HG03558 (cell line): ENCODE results near the gene SPSB4.

Experiments
- ATAC-seq: cut with Tn5 transposase; IDR thresholded peaks from one replicate; pipeline ENCODE4 v1.9.1; 2021; ENCODE audit warnings: moderate number of reproducible peaks; ENCODE audit not compliant: unreplicated experiment; ENCODE audit errors: extremely low read depth

The SPSB4 gene

DNA sequence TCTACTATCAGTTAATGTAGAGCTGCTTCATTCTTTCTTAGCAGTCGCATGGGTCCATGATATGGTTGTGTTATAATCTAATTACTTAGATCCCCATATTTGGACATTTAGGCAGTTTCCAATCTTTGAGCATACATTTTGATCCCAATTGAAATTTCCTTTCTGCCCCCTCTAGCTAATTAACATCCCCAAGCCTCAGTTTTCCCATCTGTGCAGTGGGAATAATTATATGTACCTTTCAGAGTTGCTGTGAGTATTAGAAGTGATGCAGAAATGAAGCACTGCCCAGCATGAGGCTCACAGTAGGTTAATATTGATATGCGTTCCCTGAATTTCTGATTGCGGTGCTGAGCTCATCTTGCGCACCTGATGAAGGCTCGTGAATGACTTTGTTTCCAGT, 21.8 kb downstream of the SPSB4 start:
- no peak for ATAC-seq

DNA sequence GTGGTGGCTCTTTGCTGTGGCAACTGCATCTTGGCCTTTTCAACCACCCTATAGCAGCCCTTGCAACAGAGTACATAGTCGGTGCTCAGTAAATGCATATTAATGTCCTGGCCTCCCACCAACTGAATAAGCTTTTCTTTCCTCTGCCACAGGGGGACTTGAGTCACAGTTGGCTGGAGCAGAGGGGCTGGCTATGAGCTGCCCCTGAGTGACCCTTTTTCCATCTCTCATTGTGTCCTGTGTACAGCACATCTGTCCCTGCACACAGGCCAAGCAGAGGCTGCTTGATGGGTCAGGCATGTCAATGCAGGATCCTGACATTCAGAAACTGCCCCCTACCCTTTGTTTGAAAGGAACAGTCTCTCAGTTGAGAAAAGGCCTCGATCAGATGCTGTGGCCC, 22.4 kb downstream of the SPSB4 start:
- ATAC-seq: no peak

DNA sequence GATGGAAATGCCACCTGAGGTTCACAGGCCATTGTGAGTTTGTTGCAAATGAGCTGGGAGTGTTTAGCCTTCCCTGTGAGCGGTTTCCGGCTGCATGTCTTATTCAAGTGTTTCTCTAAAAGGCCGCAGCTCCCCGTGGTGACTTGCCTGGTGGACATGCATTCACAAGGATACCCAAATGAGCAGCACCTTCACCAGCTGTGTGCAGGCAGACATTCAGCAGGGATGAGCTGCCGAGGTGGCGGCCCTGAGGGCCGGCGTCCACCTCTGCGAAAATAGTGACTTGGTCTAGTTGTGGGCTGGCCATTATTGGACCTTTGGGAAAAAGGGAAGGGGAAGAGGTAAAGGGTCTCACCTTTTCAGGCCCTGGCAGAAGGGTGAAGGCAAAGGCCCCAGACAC, 23.4 kb downstream of the SPSB4 start:
- no peak for ATAC-seq

DNA sequence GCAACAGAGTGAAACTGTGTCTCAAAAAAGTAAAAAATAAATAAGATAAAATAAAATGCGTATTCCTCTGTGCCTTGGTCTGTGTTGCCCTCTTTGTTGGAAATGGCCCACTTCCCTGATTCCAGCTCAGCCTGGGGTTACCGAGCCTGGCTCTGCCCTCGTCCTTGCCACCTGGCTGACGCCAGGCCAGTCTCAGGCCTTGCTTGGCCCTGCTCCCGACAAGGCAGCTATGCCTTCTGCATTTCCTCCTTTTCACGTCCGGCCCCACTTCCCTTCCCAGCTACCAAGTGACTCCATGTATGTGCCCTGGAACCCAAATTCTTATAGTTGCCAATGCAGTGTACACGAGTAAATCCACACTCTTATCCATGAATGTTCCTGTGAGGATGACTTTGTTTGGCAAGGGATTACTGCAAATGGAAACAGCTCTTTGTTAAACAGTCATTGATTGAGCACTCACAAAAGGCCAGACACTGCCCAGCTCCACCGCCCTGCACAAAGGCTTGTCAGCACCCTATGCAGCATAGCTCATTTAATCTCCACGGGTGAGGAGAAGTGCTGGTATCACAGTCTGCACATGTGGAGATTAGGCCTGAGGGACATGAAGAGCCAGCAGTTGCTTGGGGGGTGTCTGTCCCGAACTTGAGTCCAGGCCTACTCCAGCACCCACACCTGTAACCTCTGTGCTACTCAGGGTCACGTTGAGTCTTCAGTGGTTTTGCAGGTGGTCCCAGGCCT, 25.1 kb downstream of the SPSB4 start:
- no peak for ATAC-seq

DNA sequence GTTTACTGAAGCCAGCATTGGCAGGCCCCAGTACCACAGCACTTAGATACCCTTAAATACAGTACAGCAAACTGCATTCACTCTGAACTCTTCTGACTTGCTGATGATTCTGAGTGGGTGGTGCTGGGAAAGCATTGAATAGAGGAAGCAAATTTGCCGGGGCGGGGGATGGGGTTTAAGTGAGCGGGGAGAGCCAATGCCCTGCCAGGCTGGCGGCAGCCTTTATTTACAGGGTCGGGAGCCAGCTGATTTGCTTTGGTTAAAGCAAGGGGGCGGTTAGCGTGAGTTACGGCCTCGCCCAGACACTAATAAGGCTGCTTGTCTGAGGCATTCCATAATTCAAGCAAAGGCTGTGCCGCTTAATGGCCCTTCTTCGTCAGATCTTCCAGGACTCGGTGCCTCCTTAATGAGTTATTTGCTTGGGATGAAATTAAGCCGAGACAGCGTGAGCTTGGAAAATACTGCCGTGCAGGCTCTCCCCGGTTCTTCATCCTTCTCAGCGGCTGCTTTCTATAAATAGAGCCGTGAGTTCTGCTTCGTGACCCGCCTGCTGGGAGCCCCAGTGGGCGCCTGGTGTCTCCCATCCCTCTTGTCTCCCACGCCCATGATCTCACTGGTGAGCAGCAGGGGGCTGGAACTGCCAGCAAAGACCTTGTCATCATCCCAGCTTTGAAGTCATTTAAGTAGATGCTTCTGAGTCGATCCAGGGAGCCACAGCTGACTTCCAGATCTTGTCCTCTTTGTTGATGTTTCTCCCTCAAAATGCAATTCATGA, 25.8 kb downstream of the SPSB4 start:
- ATAC-seq: no peak

DNA sequence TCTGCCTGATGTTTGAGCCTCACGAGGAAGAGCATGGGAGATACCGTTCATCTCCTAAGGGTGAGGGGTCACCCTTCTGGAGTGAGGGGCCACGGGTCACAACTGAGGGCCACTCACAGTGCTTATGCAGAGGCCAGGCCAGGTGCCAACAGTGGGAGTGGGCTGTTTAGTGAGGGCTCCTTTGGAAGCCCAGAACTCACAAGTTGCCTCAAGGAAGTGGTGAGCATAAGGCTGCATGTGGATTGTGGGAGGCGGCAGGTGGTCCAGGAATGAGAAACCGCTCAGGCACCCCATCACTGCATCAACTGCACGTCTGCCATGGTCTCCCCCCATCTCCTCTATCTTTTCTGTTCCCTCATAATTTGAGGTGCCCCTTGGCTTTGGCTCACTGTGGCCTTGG, 26.5 kb downstream of the SPSB4 start:
- no peak for ATAC-seq

DNA sequence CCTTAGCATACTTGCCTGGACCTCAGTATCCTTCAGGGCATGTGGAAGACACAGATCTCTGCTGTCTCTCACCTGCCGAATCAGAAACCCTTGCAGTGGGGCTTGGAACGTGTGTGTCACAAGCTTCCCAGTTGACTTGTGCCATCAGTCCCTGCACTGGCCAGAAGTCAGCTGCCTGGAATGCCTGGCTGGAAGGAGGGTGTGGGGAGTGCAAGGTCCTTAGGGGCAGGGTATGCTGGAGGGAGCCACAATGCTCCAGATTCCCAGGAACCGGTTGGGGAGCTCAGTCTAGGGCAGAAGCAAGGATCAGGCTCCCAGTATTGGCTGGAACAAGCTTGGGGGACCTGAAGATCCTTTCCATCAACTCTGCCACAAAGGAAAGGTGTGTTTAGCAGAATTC, 27.1 kb downstream of the SPSB4 start:
- ATAC-seq: no peak

DNA sequence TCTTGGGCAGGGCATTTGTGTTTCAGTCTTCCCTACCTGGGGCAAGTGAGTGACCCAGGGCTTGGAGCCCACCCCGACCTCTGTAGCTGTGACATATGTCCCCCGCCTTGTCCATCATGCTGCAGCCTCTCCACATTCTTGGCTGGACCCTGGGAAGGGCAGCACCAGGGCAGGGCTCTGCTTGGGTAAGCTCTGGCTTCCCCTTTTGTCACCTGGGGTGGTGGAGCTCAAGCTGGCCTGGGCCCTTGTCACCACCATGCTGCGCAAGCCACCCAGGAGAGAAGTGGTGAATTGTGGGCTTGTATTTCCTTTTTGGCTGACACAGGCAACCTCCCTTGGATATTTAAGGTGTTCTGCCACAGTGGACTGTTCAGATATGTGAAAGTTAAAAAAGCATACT, 29.3 kb downstream of the SPSB4 start:
- ATAC-seq: no peak

DNA sequence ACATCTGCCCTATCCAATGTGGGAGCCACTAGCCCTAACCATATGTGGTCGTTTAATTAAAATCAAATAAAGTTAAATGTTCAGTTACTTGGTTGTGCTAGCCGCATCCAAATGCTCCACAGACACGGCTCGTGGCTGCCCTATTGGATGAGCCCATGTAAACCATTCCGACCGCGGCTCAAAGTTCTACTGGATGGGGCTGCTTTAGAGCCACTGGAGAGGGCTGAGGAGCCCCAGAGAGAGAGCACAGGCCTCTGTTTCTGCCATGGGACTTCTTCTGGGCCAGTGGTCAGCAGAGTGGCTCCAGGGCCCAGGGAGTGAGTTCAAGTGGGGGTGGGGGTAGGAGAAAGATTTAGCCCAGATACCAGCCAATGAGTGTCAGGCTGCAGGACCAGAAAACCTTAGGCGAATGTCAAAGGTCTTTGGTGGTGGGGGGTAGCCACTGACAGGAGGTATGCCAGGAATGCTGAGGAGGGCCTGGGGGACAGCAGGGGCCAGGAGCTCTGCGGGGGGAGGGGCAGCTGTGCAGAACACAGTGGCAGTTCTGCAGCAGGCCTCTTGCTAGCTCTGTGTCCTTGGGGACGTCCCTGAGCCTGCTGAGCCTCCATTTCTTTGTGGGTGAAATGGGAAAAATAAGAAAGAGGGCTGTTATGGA, 30.1 kb downstream of the SPSB4 start:
- no peak for ATAC-seq

DNA sequence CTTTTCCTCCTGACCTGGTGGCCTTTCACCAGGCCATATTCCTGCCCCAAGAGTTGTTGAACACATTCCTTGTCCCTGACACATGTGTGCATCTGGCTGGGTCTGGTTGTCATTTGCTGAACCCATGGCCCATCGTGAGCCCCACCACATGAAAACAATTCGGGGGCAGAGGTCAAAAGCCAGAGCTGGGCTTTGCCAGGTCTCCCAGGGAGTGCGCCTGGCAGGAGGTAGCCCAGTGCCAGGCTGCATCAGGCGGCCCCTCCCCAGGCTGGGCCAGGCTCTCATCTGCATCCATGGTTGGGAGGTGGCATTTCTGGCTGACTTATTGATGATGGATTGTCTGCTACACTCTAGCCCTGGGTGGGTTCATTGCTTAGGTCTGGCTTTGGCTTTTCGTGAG, 30.9 kb downstream of the SPSB4 start:
- no peak for ATAC-seq

DNA sequence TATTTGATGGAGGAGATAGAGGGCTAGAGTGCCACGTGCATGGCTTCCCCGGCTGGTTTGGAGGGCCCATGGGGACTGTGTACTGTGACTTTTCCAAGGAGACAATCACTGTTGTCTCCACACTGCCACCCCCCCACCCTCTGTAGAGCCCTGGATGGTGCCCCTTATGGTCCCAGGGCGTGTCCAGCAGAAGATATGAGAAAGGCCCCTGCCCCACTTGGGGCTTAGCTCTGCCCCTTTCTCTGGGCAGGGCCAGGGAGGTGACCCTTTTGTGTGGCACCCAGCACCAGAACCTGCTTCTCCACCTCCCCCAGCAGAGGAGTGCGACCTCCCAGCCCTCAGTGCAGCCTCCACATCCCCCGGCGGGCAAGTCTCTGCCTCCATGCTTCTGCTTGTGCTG, 32.1 kb downstream of the SPSB4 start:
- ATAC-seq: no peak

DNA sequence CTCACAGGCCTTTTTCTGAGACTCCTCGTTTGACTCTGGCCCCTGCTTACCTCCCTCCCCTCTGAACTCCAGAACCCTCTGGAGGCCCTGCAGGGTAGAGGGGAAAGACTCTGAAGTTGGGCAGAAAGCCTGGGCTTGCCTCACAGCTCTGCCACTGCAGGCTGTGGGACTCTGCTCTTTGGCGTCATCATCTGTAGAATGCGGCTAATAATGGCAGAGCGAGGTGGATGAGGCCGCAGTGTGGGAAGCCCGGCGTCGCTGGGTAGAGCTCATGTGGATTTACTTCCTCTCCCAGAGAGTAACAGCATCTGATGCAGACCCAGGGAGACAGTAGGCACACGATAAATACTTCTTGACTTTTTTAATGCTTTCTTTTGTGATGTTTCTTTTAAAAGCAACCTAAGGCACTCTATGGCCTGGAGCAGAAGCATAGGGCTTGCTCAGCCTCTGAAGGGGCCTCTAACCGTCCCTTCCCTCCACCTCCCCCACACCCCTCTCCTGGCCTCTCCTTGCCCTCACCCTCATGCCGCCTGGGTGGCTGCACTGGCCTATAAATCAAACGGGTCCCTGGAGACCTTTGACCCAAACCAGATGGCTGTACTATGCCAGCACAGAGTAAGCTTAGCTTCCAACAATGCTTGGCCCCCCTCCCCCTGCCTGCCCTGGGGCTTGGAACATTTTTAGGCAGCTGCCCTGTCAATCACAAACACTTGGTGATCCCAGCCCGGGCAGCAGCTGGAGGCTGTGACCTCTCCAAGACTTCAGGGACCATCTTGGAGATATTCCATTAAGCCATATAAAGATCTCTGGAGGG, 32.9 kb downstream of the SPSB4 start:
- ATAC-seq: no peak

DNA sequence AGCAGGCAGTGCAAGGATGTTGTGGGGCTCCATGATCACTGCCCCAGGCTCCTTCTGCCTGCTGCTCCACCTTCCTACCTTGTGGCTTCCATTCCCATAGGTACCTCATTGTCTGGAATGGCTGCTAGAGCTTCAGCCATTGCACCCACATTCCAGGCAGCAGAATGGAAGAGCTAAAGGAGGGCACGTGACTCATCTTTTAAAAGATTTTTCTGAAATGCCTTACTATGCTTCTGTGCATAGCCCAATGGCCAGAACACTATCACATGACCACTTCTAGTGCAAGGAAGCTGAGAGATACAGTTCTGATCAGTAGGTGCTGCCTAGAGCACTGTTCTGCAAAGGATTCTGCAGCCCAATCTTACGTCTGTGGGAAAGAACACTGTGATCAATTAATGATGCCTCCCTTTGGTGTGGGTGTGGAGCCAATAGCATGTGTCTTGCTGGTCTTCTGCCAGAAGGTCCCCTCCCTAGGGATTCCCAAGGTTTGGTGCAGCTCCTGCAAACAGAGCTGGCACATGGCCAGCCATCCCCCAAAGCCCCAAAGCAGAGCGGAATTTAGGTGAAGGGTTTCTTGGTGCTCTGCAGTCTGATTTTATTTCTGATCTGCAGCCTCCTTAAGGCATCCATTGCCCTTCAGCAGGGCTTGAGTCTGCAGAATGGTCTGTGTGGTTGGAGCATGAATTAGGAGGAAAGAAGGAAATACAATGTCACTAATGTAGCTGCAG, 34.4 kb downstream of the SPSB4 start:
- ATAC-seq: no peak

DNA sequence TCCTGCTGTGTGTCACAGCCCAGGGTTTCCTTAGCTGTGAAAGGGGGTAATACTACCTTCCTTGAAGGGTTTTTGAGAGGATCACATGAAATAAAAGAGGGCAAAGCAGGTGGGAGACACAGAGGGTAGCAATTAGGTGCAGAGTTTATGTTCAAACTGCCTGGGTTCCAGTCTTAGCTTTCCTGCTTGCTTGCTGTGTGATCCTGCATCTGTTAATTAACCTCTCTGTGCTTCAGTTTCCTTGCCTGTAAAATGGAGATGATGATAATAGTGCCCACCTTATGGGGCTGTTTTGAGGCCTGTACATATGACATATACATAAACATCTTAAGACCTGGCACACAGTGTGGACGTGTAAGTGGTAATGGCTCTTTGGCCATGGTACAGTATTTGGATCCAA, 35.0 kb downstream of the SPSB4 start:
- no peak for ATAC-seq

DNA sequence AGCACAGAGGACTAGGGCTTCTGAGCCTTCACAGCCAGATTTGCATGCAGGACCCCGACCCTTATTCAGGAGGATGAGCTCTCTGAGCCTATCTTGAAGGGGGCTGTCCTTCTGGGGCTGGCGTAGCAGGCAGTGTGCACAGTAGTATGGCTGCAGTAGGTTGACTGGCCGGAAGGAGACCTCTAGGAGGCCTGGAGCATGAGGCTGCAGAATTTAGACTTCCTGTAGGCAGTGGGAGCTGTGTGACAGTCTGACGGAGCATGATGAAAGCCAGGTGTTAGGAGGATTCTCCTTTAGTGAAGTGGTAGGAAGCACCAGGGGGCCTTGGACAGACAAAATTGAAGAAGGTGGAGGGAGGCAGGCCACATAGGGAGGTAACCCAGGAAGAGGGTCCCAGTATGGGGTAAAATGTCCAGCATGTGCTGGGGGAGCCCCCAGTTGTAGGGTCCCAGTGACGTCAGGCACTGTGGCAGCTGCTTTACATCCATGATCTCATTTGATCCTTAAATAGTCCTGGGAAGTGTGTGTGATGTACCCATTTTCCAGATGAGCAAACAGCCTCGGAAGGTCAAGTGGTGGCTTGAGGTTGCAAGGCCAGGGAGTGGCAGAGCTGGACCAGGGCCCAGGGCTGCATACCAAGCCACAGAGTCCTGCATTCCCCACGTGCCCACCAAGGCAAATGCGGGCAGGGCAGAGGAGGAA, 36.1 kb downstream of the SPSB4 start:
- no peak for ATAC-seq

DNA sequence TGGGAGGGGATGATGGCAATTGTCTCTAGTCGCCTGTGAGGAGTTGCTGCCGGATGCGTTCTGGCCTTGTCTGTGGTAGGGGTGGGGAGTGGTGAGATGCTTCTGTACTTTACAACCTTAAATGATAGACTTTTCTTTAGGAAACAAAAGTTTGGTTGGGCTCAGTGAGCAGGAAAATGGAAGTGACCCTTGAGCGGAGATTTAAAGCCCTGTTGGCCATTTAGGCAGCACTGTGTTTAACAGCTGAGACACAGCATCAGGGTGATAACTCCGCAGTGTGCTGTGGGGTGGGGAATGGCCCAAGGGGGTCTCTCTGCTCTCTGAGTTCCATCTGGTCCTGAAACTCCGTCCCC, 36.6 kb downstream of the SPSB4 start:
- ATAC-seq: no peak

DNA sequence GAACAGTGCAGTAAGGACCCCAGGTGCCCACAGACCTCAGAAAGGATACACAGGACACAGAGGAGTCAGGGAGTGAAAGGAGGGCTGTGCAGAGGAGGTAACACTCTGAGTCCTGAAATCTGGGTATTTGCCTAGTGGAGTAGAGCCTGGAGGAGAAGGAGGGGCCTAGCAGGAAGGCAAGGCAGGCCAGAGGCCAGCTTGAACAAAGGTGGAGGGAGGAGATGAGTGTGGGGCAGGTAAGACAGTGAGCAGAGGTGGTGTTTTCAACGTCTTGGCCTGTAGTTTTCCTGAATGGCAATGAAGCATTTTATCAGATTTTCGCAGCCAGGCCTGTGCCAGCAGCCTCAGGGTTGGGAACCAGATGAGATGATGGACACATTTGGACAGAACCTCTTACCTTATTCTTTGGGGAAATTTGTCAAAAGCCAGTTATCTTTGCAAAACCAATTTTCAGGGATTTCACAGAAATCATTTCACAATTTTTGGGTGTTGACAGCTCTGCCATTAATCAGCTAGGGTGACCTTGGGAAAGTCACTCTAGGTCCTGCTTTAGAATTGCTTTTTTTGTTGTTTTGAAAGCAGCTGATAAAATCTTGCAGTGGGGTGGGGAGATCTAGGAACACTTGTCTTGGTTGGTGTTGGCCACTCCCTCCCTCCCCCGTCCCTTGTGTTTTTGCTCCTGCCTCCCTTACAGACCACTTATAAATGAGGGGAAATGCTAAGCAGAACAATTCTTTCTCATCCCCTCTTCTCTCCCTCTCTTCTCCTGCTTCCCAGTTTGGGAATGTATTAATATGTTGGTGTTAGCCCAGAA, 38.4 kb downstream of the SPSB4 start:
- no peak for ATAC-seq

DNA sequence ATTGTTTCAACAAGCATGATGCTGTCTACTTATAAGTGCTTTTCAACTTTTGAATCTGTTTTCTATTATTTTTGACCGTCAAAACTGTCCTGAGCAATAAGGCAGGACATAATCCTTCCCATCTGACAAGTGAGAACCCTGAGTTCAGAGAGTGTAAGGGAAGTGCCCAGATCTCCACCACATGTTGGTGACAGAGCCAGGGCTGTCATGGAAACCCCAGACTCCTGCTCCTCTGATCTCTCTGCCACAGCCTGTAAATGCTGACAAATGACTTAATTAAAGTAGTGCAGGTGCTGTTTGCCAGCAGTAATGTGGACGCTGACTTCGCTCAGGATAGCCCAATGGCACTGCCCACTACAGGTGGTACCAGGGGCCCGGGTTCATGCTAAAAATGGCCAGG, 40.3 kb downstream of the SPSB4 start:
- ATAC-seq: no peak

DNA sequence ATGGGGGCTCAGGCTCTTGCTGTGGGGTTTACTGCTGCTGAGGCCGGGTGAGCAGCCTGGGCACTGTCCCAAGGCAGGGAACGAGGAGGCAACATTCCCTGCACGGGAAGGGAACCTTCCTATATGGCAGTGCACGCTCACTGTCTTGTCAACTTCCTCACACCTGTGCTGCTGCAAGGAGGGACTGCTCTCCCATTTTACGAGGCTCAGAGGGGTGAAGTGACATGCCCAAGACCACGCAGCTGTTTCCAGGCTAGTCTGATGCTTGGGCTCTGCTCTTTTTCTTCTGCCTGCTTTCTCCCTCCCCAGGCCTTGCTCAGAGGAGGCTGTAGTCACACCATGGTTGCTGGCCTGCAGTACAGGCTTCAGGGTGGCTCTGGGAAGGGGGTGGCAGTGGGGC, 41.5 kb downstream of the SPSB4 start:
- ATAC-seq: no peak
